SK-N-SH treated with all-trans-retinoic acid at 6 μM for 48 hours (cell line): ENCODE results near the gene SAMD4A.

Source experiments
- OSR1 ChIP-seq: fragments of 250-450 bp; sonication (Bioruptor Pico); IDR thresholded peaks from 2 replicates; pipeline ENCODE4 v1.8.0; 2022; ENCODE audit warnings: moderate library complexity, mild to moderate bottlenecking, inconsistent platforms
- PATZ1 ChIP-seq: fragments of 250-450 bp; sonication (Bioruptor Pico); IDR thresholded peaks from 2 replicates; pipeline ENCODE4 v1.8.0; 2020; ENCODE audit warnings: mild to moderate bottlenecking, moderate library complexity, borderline replicate concordance
- POU6F1 ChIP-seq: fragments of 250-450 bp; sonication (Bioruptor Pico); IDR thresholded peaks from 2 replicates; pipeline ENCODE4 v1.8.0; 2021; ENCODE audit warnings: low read depth, mild to moderate bottlenecking, moderate library complexity, borderline replicate concordance
- RARB ChIP-seq: fragments of 250-450 bp; sonication (Bioruptor Pico); IDR thresholded peaks from 2 replicates; pipeline ENCODE4 v1.8.0; 2021; ENCODE audit warnings: mild to moderate bottlenecking, moderate library complexity
- SNAI2 ChIP-seq: fragments of 250-450 bp; sonication (Bioruptor Pico); IDR thresholded peaks from 2 replicates; pipeline ENCODE4 v1.5.0; 2020; ENCODE audit warnings: mild to moderate bottlenecking, moderate library complexity
- ZFP30 ChIP-seq: fragments of 450-650 bp; formaldehyde crosslinking; IDR thresholded peaks from 2 replicates; pipeline ENCODE4 v1.5.0; 2022; ENCODE audit warnings: mild to moderate bottlenecking, moderate library complexity
- ZNF70 ChIP-seq: fragments of 450-650 bp; formaldehyde crosslinking; IDR thresholded peaks from 2 replicates; pipeline ENCODE4 v1.5.0; 2020; ENCODE audit warnings: mild to moderate bottlenecking, moderate library complexity
- ZNF8 ChIP-seq: fragments of 450-650 bp; formaldehyde crosslinking; IDR thresholded peaks from 2 replicates; pipeline ENCODE4 v1.5.0; 2020; ENCODE audit warnings: mild to moderate bottlenecking, moderate library complexity
- TF ChIP-seq, protein P1 (sequence below): fragments of 250-450 bp; sonication (Bioruptor Pico); IDR thresholded peaks from 2 replicates; pipeline ENCODE4 v1.5.0; 2020; ENCODE audit warnings: mild to moderate bottlenecking, moderate library complexity
- TF ChIP-seq, protein P2 (sequence below): fragments of 250-450 bp; sonication (Bioruptor Pico); IDR thresholded peaks from 2 replicates; pipeline ENCODE4 v1.5.1; 2021; ENCODE audit warnings: mild to moderate bottlenecking, moderate library complexity

- TF ChIP-seq OSR1 (no peak), PATZ1 (CRISPR knock-in tag) (no peak), ZNF8 (CRISPR knock-in tag) (no peak), POU6F1 (CRISPR knock-in tag) (no peak), ZFP30 (no peak), ZNF70 (no peak), SNAI2 (CRISPR knock-in tag) (no peak), RARB (CRISPR knock-in tag) (no peak)
- TF ChIP-seq, protein P1, sequence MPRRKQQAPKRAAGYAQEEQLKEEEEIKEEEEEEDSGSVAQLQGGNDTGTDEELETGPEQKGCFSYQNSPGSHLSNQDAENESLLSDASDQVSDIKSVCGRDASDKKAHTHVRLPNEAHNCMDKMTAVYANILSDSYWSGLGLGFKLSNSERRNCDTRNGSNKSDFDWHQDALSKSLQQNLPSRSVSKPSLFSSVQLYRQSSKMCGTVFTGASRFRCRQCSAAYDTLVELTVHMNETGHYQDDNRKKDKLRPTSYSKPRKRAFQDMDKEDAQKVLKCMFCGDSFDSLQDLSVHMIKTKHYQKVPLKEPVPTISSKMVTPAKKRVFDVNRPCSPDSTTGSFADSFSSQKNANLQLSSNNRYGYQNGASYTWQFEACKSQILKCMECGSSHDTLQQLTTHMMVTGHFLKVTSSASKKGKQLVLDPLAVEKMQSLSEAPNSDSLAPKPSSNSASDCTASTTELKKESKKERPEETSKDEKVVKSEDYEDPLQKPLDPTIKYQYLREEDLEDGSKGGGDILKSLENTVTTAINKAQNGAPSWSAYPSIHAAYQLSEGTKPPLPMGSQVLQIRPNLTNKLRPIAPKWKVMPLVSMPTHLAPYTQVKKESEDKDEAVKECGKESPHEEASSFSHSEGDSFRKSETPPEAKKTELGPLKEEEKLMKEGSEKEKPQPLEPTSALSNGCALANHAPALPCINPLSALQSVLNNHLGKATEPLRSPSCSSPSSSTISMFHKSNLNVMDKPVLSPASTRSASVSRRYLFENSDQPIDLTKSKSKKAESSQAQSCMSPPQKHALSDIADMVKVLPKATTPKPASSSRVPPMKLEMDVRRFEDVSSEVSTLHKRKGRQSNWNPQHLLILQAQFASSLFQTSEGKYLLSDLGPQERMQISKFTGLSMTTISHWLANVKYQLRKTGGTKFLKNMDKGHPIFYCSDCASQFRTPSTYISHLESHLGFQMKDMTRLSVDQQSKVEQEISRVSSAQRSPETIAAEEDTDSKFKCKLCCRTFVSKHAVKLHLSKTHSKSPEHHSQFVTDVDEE (CRISPR knock-in tag) = no peak
- TF ChIP-seq, protein P2, sequence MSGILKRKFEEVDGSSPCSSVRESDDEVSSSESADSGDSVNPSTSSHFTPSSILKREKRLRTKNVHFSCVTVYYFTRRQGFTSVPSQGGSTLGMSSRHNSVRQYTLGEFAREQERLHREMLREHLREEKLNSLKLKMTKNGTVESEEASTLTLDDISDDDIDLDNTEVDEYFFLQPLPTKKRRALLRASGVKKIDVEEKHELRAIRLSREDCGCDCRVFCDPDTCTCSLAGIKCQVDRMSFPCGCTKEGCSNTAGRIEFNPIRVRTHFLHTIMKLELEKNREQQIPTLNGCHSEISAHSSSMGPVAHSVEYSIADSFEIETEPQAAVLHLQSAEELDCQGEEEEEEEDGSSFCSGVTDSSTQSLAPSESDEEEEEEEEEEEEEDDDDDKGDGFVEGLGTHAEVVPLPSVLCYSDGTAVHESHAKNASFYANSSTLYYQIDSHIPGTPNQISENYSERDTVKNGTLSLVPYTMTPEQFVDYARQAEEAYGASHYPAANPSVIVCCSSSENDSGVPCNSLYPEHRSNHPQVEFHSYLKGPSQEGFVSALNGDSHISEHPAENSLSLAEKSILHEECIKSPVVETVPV = no peak
Measured at GRCh38 chr14:54638135-54638446, 71.2 kb downstream of the SAMD4A start.
